MCF 10A (cell line): Measurements from ENCODE around the gene CPLANE2. TPM values are rescaled to one million over a fixed set of nuclear protein-coding genes. Genes with fewer than 3 reads are reported as not detected.

ENCODE experiments used
- BruUV-seq: library from RNA; stranded (reverse); fragments of 400-500 nt; replicated peaks from 2 replicates; lab custom pipeline; 2021; lab: Mats Ljungman, UMichigan
- CTCF ChIA-PET: fragments of 300-600 bp; sonication (Branson Sonifier 250); formaldehyde crosslinking; extraction: SDS; loops from one replicate; lab custom pipeline; 2021; ENCODE audit warnings: antibody characterized with exemption, inconsistent platforms; lab: Yijun Ruan, JAX
- POLR2A ChIA-PET: fragments of 300-600, 350-650 bp; sonication (Branson Sonifier 250); formaldehyde crosslinking; extraction: SDS; loops from one replicate; lab custom pipeline; 2020; ENCODE audit warnings: antibody characterized with exemption, inconsistent platforms; lab: Yijun Ruan, JAX
- DNase-seq: peaks from one replicate; pipeline ENCODE4 v3.0.0-alpha.2; 2018; ENCODE audit not compliant: unreplicated experiment
- H3K27ac Mint-ChIP-seq: one replicate; pipeline ENCODE4 v1.8.0; 2022; ENCODE audit warnings: mild to moderate bottlenecking, low read depth, mixed read lengths; ENCODE audit not compliant: unreplicated experiment
- H3K27me3 Mint-ChIP-seq: one replicate; pipeline ENCODE4 v1.8.0; 2022; ENCODE audit warnings: mixed read lengths; ENCODE audit not compliant: insufficient read depth, unreplicated experiment
- H3K36me3 Mint-ChIP-seq: one replicate; pipeline ENCODE4 v1.8.0; 2022; ENCODE audit warnings: mild to moderate bottlenecking, moderate library complexity, mixed read lengths; ENCODE audit not compliant: insufficient read depth, unreplicated experiment
- H3K4me1 Mint-ChIP-seq: one replicate; pipeline ENCODE4 v1.8.0; 2022; ENCODE audit warnings: mixed read lengths; ENCODE audit not compliant: insufficient read depth, unreplicated experiment
- H3K4me3 Mint-ChIP-seq: one replicate; pipeline ENCODE4 v1.8.0; 2022; ENCODE audit warnings: mild to moderate bottlenecking, moderate library complexity, mixed read lengths; ENCODE audit not compliant: unreplicated experiment
- H3K9me3 Mint-ChIP-seq: one replicate; pipeline ENCODE4 v1.8.0; 2022; ENCODE audit warnings: mixed read lengths; ENCODE audit not compliant: unreplicated experiment
- CTCF ChIP-seq: fragments of 200-600 bp; IDR thresholded peaks from one replicate; pipeline ENCODE4 v1.8.0; 2022; ENCODE audit warnings: antibody characterized with exemption, mild to moderate bottlenecking; ENCODE audit not compliant: unreplicated experiment
- intact Hi-C: fragments of 100-400 bp; cut with micrococcal nuclease; formaldehyde crosslinking; loops from 2 replicates; pipeline ENCODE4 v1.14.1; 2022
- total RNA-seq: library from RNA; stranded (reverse); gene quantifications from 2 replicates; pipeline ENCODE4 v1.2.3, GENCODE V29; 2022

The CPLANE2 gene
- total RNA-seq, 1 experiment from 2014 or later, result 8.3 TPM

- no TSS peak for BruUV-seq
- CTCF ChIA-PET, result interaction anchor here (0.6 to 1.1 kb wide), 5 partner anchors 13 to 587 kb away, joined by 3 to 4 read pairs (median 3); no protein-coding TSS in a partner anchor
- H3K9me3 Mint-ChIP-seq, result no peaks in the 10 kb centered on the region
- TF ChIP-seq CTCF, result no peak
- no peak overlapping the region for H3K27ac Mint-ChIP-seq
- H3K36me3 Mint-ChIP-seq, result no peaks in the 10 kb centered on the region
- DNase-seq, result no peak
- no peak overlapping the region for H3K4me3 Mint-ChIP-seq
- H3K4me1 Mint-ChIP-seq, result peaks cover 6% of the 10 kb centered on the region
- no peaks in the 10 kb centered on the region for H3K27me3 Mint-ChIP-seq
- POLR2A ChIA-PET, result interaction anchor here (0.6 to 2.3 kb wide), 2 partner anchors 15 to 171 kb away, joined by 3 to 8 read pairs; partner anchors contain the start of gene CPLANE2
- intact Hi-C loops, result no loop called here
Observed at GRCh38 chr1:16221499-16221898, 15.5 kb downstream of the CPLANE2 start.

- H3K27me3 Mint-ChIP-seq, result no peaks in the 10 kb centered on the region
- H3K9me3 Mint-ChIP-seq, result no peaks in the 10 kb centered on the region
- no peak overlapping the region for H3K4me3 Mint-ChIP-seq
- H3K4me1 Mint-ChIP-seq, result peaks cover 6% of the 10 kb centered on the region
- ChIA-PET CTCF (interaction anchor here (0.6 to 1.2 kb wide), 2 partner anchors 79 to 138 kb away, joined by 3 read pairs; no protein-coding TSS in a partner anchor), POLR2A (interaction anchor here (1.2 to 2.3 kb wide), 2 partner anchors 8 to 16 kb away, joined by 3 to 8 read pairs; partner anchors contain the start of gene CPLANE2)
- H3K36me3 Mint-ChIP-seq, result no peaks in the 10 kb centered on the region
- BruUV-seq, result no TSS peak
- intact Hi-C loops, result no loop called here
- no peak for TF ChIP-seq CTCF
- DNase-seq, result no peak
- no peak overlapping the region for H3K27ac Mint-ChIP-seq
Observed at GRCh38 chr1:16219968-16220500, 16.9 kb downstream of the CPLANE2 start.

- no TSS peak for BruUV-seq
- intact Hi-C loops, result no loop called here
- POLR2A ChIA-PET, result interaction anchor here (1.2 kb wide), 1 partner anchor 29 kb away, joined by 3 read pairs; no protein-coding TSS in a partner anchor
- Mint-ChIP-seq H3K27ac (no peak overlapping the region), H3K9me3 (no peaks in the 10 kb centered on the region), H3K4me1 (peaks cover 6% of the 10 kb centered on the region), H3K4me3 (no peak overlapping the region), H3K36me3 (no peaks in the 10 kb centered on the region), H3K27me3 (no peaks in the 10 kb centered on the region)
- no peak for DNase-seq
- CTCF ChIA-PET, result interaction anchor here (0.6 to 0.8 kb wide), 3 partner anchors 138 to 1964 kb away, joined by 3 to 4 read pairs (median 3); no protein-coding TSS in a partner anchor
- no peak for TF ChIP-seq CTCF
Observed at GRCh38 chr1:16218674-16219071, 18.3 kb downstream of the CPLANE2 start.

GRCh38 chr1:16218014-16218673 is 18.8 kb downstream of the CPLANE2 start:
- Mint-ChIP-seq H3K9me3 (no peaks in the 10 kb centered on the region), H3K36me3 (no peaks in the 10 kb centered on the region), H3K27me3 (no peaks in the 10 kb centered on the region), H3K4me1 (peaks cover 6% of the 10 kb centered on the region), H3K27ac (no peak overlapping the region), H3K4me3 (no peak overlapping the region)
- TF ChIP-seq CTCF, result no peak
- ChIA-PET POLR2A (interaction anchor here (0.6 to 1.7 kb wide), 5 partner anchors 14 to 95 kb away, joined by 3 to 16 read pairs (median 3); partner anchors contain the start of gene CPLANE2), CTCF (interaction anchor here (0.5 to 1.5 kb wide), 6 partner anchors 11 to 1963 kb away, joined by 3 to 4 read pairs (median 3); no protein-coding TSS in a partner anchor)
- no peak for DNase-seq
- BruUV-seq, result no TSS peak
- intact Hi-C loops, result no loop called here
